Measurements from ENCODE around the gene ASTN2. TPM values are rescaled to one million over a fixed set of nuclear protein-coding genes. Genes with fewer than 3 reads are reported as not detected.

The ASTN2 gene
- total and polyA plus RNA-seq, 2 experiments from 2014 or later = 5.8 to 7.5 TPM

DNA sequence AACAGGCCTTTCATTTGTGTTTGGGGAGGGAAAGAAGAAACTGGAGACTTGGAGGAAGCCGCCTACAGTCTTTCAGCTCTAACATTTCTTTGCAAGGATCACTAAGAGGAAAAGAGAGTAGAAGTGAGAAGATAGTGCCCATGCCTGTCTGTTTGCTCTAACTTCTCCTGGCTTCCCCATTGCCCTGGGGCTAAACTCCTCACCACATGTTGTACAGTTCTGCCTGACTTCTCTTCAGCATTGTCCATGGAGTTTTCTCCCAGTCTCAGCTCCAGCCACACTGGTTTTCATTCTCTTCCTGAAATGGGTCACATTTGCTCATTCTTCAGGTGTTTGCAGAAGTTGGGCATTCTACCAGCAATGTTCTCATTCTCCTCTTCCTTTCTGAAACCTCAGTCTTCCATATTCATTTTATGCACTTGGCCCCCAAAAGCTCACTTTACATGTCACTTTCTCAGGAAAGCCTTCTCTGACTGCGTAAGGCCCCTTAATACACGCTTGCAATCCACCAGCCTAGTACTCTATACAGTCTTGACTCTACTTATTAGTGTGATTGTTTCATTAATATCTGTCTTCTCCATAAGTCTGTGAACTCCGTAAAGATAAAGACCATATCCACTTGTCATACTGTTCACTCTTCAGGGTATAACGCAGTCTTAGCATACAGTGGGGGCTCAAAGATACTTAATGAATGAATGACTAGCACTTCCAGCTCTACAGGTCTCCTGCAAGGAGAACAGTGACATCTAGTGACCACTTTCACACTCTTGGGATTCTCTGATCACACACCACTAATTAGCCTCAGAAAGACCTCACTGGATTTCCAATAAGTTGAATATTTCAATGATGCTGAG, 768.0 kb downstream of the ASTN2 start:
- DNase-seq = peak; percentile 70

DNA sequence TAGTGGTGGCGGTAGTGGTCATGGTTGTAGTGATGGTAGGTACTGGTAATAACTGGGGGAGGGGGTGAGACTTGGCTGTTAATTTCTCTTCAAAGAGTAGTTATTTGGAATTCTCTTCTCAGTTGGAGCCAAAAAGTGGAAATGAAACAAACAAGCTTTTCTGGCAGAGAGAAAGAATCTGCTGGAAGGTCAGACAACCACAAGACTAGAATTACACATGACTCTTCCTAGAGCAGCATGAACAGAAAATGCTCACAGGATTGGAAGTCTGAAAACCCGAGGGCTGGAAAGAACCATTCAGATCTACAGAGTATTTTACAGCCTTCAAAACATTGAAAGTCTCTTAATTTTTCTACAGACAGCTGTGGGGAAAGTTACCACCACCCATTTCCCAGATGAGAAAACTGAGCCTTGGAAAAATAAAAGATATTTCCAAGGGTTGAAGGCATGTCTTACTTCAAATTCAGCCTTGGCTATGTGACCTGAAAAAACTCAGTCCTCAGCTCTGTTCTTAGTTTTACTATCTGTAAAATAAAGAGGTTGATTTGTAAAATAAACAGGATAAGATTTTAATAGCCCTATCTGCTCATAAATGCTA, 770.7 kb downstream of the ASTN2 start:
- 24 to 25% methylated on average over 2 of the region's 2 CpGs for WGBS, 2 experiments (ENCODE audit: low coverage in 1 of 2, low lambda C conversion rate in 2 of 2, missing lambda C conversion rate in 2 of 2)
- H3F3A ChIP-seq (ENCODE audit: insufficient read depth) = peaks cover 30% of the 10 kb centered on the region
- H3K79me2 ChIP-seq (ENCODE audit: insufficient read depth) = no peaks in the 10 kb centered on the region
- in situ Hi-C loops (cut with MboI) = no loop called here
- no peaks in the 10 kb centered on the region for H3K36me3 ChIP-seq (ENCODE audit: low read depth)
- no peaks in the 10 kb centered on the region for H3K9me3 ChIP-seq (ENCODE audit: low read depth)
- H3K4me3 ChIP-seq = 0 out of 2 replicates have a peak overlapping the region, but pooled peaks have one; percentile 11
- peak overlapping the region; percentile 50 for H3K4me2 ChIP-seq (ENCODE audit: unreplicated experiment)
- no peak overlapping the region for H2AFZ ChIP-seq
- peak; percentile 86 for DNase-seq
- peaks cover 36% of the 10 kb centered on the region for H3K4me1 ChIP-seq (ENCODE audit: insufficient read depth)
- no peak overlapping the region for H3K9ac ChIP-seq
- H4K20me1 ChIP-seq (ENCODE audit: insufficient read depth) = no peaks in the 10 kb centered on the region
- no peaks in the 10 kb centered on the region for H3K27me3 ChIP-seq (replicated peaks; ENCODE audit: insufficient read depth)
- H3K9me2 ChIP-seq (ENCODE audit: insufficient read depth) = no peaks in the 10 kb centered on the region
- no peak for TF ChIP-seq EZH2 (IDR thresholded peaks at IDR 0.05; ENCODE audit: insufficient read depth, poor library complexity, severe bottlenecking)
- no peak for TF ChIP-seq EZH2phosphoT487 (IDR thresholded peaks at IDR 0.05; ENCODE audit: insufficient read depth, low read depth)
- peak overlapping the region; percentile 69 for H3K27ac ChIP-seq

More for the DNA sequence above, 768.0 kb downstream of the ASTN2 start:
- H3K9me2 ChIP-seq (ENCODE audit: insufficient read depth) = no peaks in the 10 kb centered on the region
- in situ Hi-C loops (cut with MboI) = loop anchor here (5.0 kb wide), 1 partner anchor 65 kb away; no protein-coding TSS in a partner anchor
- WGBS, 2 experiments (ENCODE audit: low coverage in 1 of 2, low lambda C conversion rate in 2 of 2, missing lambda C conversion rate in 2 of 2) = 62 to 65% methylated on average over 5 of the region's 5 CpGs
- no peaks in the 10 kb centered on the region for H4K20me1 ChIP-seq (ENCODE audit: insufficient read depth)
- no peak overlapping the region for H2AFZ ChIP-seq
- H3K9ac ChIP-seq = no peak overlapping the region
- H3K4me2 ChIP-seq (ENCODE audit: unreplicated experiment) = no peak overlapping the region
- H3K27ac ChIP-seq = no peak overlapping the region
- H3K4me1 ChIP-seq (ENCODE audit: insufficient read depth) = peaks cover 24% of the 10 kb centered on the region
- TF ChIP-seq EZH2phosphoT487 (IDR thresholded peaks at IDR 0.05; ENCODE audit: insufficient read depth, low read depth) (no peak), EZH2 (IDR thresholded peaks at IDR 0.05; ENCODE audit: insufficient read depth, poor library complexity, severe bottlenecking) (no peak)
- no peaks in the 10 kb centered on the region for H3K27me3 ChIP-seq (replicated peaks; ENCODE audit: insufficient read depth)
- H3K4me3 ChIP-seq = no peak overlapping the region
- no peaks in the 10 kb centered on the region for H3K79me2 ChIP-seq (ENCODE audit: insufficient read depth)
- H3F3A ChIP-seq (ENCODE audit: insufficient read depth) = peaks cover 13% of the 10 kb centered on the region; the same call in 1 of the 2 replicates
- H3K9me3 ChIP-seq (ENCODE audit: low read depth) = no peaks in the 10 kb centered on the region
- no peaks in the 10 kb centered on the region for H3K36me3 ChIP-seq (ENCODE audit: low read depth)

DNA sequence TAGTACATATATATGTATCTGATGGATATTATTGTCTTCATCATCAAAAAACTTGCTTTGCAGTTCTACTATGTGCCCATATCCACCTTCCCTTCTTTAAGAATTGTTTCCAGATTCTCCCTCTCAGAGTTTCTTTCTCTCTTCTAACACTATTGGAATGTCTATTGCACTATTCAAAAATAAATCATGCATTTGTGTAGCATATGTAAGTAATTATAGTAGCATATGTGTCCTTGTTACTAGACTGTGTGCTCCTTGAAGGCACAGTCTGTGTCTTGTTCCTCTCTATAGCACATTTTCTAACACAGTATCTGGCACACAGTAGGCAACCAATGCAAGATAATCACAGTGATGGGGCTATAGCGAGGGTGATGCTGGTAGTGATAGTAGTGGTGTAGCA, 771.2 kb downstream of the ASTN2 start:
- Histone ChIP-seq H3K36me3 (ENCODE audit: low read depth) (no peaks in the 10 kb centered on the region), H4K20me1 (ENCODE audit: insufficient read depth) (no peaks in the 10 kb centered on the region), H3K79me2 (ENCODE audit: insufficient read depth) (no peaks in the 10 kb centered on the region), H3K9me2 (ENCODE audit: insufficient read depth) (no peaks in the 10 kb centered on the region), H3K9ac (no peak overlapping the region), H2AFZ (no peak overlapping the region), H3K4me2 (ENCODE audit: unreplicated experiment) (peak overlapping the region; percentile 50), H3K27me3 (replicated peaks; ENCODE audit: insufficient read depth) (no peaks in the 10 kb centered on the region), H3K9me3 (ENCODE audit: low read depth) (no peaks in the 10 kb centered on the region), H3K4me1 (ENCODE audit: insufficient read depth) (peaks cover 41% of the 10 kb centered on the region), H3F3A (ENCODE audit: insufficient read depth) (peaks cover 35% of the 10 kb centered on the region), H3K27ac (peak overlapping the region; percentile 69), H3K4me3 (0 out of 2 replicates have a peak overlapping the region, but pooled peaks have one; percentile 11)
- WGBS, 2 experiments (ENCODE audit: low coverage in 1 of 2, low lambda C conversion rate in 2 of 2, missing lambda C conversion rate in 2 of 2) = 21 to 24% methylated on average over 1 of the region's 1 CpG
- peak; percentile 61 for DNase-seq
- no peak for TF ChIP-seq EZH2phosphoT487 (IDR thresholded peaks at IDR 0.05; ENCODE audit: insufficient read depth, low read depth)
- in situ Hi-C loops (cut with MboI) = no loop called here

DNA sequence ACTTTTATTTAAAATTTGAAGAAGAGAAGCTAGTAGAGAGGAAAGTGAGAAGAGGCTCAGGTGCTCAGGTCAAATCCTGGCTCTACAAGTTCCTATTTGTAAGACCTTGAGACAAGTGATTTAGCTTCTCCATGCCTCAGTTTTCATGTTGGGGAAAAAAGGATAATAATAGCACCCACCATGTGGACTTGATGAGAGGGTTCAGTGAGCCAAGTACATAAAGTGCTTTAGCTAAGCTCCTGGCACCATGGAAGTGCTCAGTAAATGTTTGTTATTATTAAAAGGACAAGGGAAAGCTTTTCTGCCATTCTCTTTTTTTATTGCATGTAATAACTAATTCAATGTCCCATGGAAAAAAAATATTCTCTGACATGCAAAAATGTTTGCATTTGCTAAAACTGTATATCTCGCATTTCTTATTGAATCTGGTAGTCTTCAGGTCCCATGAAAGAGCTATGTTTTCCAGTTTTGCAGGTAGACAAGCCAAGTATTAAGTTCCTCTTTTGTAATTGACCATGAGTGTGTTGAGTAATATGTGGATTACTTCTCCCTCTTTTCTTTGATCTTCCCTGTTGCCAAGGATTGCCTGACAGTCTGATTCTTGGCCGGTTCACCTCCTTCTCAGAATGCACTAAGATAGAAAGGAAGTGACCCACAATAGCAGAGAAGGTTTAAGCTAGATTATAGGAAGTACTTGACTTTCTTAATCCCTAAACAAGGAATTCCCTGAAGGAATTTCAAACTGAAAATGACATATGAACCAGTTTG, 773.4 kb downstream of the ASTN2 start:
- in situ Hi-C loops (cut with MboI) = no loop called here
- no peaks in the 10 kb centered on the region for H3K79me2 ChIP-seq (ENCODE audit: insufficient read depth)
- no peak for DNase-seq

More for the DNA sequence above, 773.4 kb downstream of the ASTN2 start:
- 70 to 79% methylated on average over 2 of the region's 2 CpGs for WGBS, 2 experiments (ENCODE audit: low coverage in 1 of 2, low lambda C conversion rate in 2 of 2, missing lambda C conversion rate in 2 of 2)
- Histone ChIP-seq H3K27me3 (replicated peaks; ENCODE audit: insufficient read depth) (no peaks in the 10 kb centered on the region), H3K9me3 (ENCODE audit: low read depth) (no peaks in the 10 kb centered on the region), H3F3A (ENCODE audit: insufficient read depth) (peaks cover 43% of the 10 kb centered on the region), H3K27ac (no peak overlapping the region), H3K36me3 (ENCODE audit: low read depth) (no peaks in the 10 kb centered on the region), H3K4me3 (no peak overlapping the region), H3K4me1 (ENCODE audit: insufficient read depth) (peaks cover 36% of the 10 kb centered on the region), H4K20me1 (ENCODE audit: insufficient read depth) (no peaks in the 10 kb centered on the region), H2AFZ (no peak overlapping the region), H3K9ac (no peak overlapping the region), H3K4me2 (ENCODE audit: unreplicated experiment) (no peak overlapping the region), H3K9me2 (ENCODE audit: insufficient read depth) (no peaks in the 10 kb centered on the region)
- TF ChIP-seq EZH2 (IDR thresholded peaks at IDR 0.05; ENCODE audit: insufficient read depth, poor library complexity, severe bottlenecking) (no peak), EZH2phosphoT487 (IDR thresholded peaks at IDR 0.05; ENCODE audit: insufficient read depth, low read depth) (no peak)

Measured in GM23248 (cell line).